H1 (cell line): Measurements from ENCODE around the gene AP3S1. TPM values are rescaled to one million over a fixed set of nuclear protein-coding genes. Genes with fewer than 3 reads are reported as not detected.
A peak's percentile ranks its signal among the peaks of the same experiment; 100 is the strongest.

ENCODE experiments used
- CTCF ChIA-PET: fragments of 300-600 bp; sonication (Branson Sonifier 250); formaldehyde crosslinking; loops from one replicate; lab custom pipeline; 2021; ENCODE audit not compliant: partially characterized antibody; lab: Charles Lee
- POLR2A ChIA-PET: fragments of 300-600 bp; sonication (Branson Sonifier 250); formaldehyde crosslinking; loops from one replicate; lab custom pipeline; 2021; ENCODE audit warnings: inconsistent platforms; ENCODE audit not compliant: partially characterized antibody; lab: Charles Lee
- DNase-seq, 2 experiments: peaks; one replicate each; pipeline versions ENCODE4 v3.0.0 to v3.0.0-alpha.2; 2010 to 2022; ENCODE audit warnings: low spot score in 2 of 2, low read depth in 1 of 2, mixed read lengths in 1 of 2
- FAIRE-seq: peaks from 2 replicates; lab custom pipeline; 2011; peaks lifted over from hg19 to GRCh38; lab: Jason Lieb, UNC
- H2AFZ ChIP-seq: 2 replicates; pipeline ENCODE4 v1.8.1; 2012; ENCODE audit warnings: low read length, inconsistent platforms
- H2AK5ac ChIP-seq: 2 replicates; pipeline ENCODE4 v1.6.1; 2013; ENCODE audit warnings: low read depth, low read length
- H2BK120ac ChIP-seq: replicated peaks from 2 replicates; pipeline ENCODE3; 2013; ENCODE audit warnings: low read depth, low read length, inconsistent platforms
- H2BK12ac ChIP-seq: 2 replicates; pipeline ENCODE4 v1.6.1; 2013; ENCODE audit warnings: low read depth, low read length
- H2BK15ac ChIP-seq: 2 replicates; pipeline ENCODE4 v1.6.1; 2013; ENCODE audit warnings: low read length
- H2BK20ac ChIP-seq: 2 replicates; pipeline ENCODE4 v1.6.1; 2013; ENCODE audit warnings: low read length
- H2BK5ac ChIP-seq: 2 replicates; pipeline ENCODE4 v1.6.1; 2013; ENCODE audit warnings: low read depth, low read length
- H3K14ac ChIP-seq: 2 replicates; pipeline ENCODE4 v1.6.1; 2013; ENCODE audit warnings: inconsistent platforms; ENCODE audit not compliant: insufficient read length
- H3K18ac ChIP-seq: 2 replicates; pipeline ENCODE4 v1.6.1; 2013; ENCODE audit warnings: low read length; ENCODE audit errors: extremely low read depth
- H3K23ac ChIP-seq: 2 replicates; pipeline ENCODE4 v1.6.1; 2013; ENCODE audit warnings: inconsistent platforms; ENCODE audit not compliant: insufficient read length
- H3K23me2 ChIP-seq: 2 replicates; pipeline ENCODE4 v1.6.1; 2013; ENCODE audit warnings: low read depth, low read length
- H3K27ac ChIP-seq: 2 replicates; pipeline ENCODE4 v1.6.1; 2011; ENCODE audit warnings: low read depth, low read length, inconsistent platforms
- H3K27me3 ChIP-seq, 4 experiments: replicated peaks in 1 of 4; 1 replicate in 1 of 4; 2 replicates in 3 of 4; pipeline versions ENCODE4 v1.6.1 to v1.8.1; 2011 to 2013; ENCODE audit warnings: low read length in 3 of 4, mild to moderate bottlenecking in 3 of 4, inconsistent platforms in 2 of 4, mixed read lengths in 2 of 4, moderate library complexity in 1 of 4; ENCODE audit not compliant: control insufficient read depth in 3 of 4, insufficient read depth in 3 of 4; ENCODE audit errors: extremely low read depth in 1 of 4
- H3K36me3 ChIP-seq, 4 experiments: 2 replicates each; pipeline versions ENCODE4 v1.6.1 to v1.8.1; 2011 to 2013; ENCODE audit warnings: mild to moderate bottlenecking in 4 of 4, low read length in 3 of 4, moderate library complexity in 2 of 4, control low read depth in 1 of 4, inconsistent platforms in 1 of 4; ENCODE audit not compliant: insufficient read depth in 4 of 4, control insufficient read depth in 2 of 4
- H3K4ac ChIP-seq: replicated peaks from 2 replicates; pipeline ENCODE3; 2013; ENCODE audit warnings: low read length, low read depth, mixed read lengths, inconsistent platforms; ENCODE audit not compliant: insufficient read length
- H3K4me1 ChIP-seq, 4 experiments: replicated peaks in 1 of 4; 1 replicate in 1 of 4; 2 replicates in 3 of 4; pipeline versions ENCODE4 v1.6.1 to v1.8.1; 2011 to 2013; ENCODE audit warnings: low read length in 3 of 4, inconsistent platforms in 2 of 4, mixed read lengths in 1 of 4; ENCODE audit not compliant: insufficient read depth in 4 of 4, control insufficient read depth in 3 of 4
- H3K4me2 ChIP-seq, 2 experiments: 2 replicates each; pipeline versions ENCODE4 v1.6.1 to v1.8.1; 2011 to 2013; ENCODE audit warnings: low read depth in 2 of 2, low read length in 2 of 2, control low read depth in 1 of 2, inconsistent platforms in 1 of 2, mild to moderate bottlenecking in 1 of 2; ENCODE audit not compliant: insufficient read depth in 1 of 2
- H3K4me3 ChIP-seq, 4 experiments: fragments of 200-600, 300-600 bp in 1 of 4; sonication (generic), shearing (Covaris generic), sonication (Bioruptor Twin) in 1 of 4; 2 replicates each; pipeline versions ENCODE4 v1.5.1 to v1.8.1; 2011 to 2016; ENCODE audit warnings: low read length in 4 of 4, low read depth in 3 of 4, control low read depth in 2 of 4, inconsistent platforms in 2 of 4, mild to moderate bottlenecking in 2 of 4, mixed read lengths in 1 of 4, moderate library complexity in 1 of 4; ENCODE audit not compliant: insufficient read depth in 2 of 4; ENCODE audit errors: extremely low read depth in 1 of 4
- H3K56ac ChIP-seq: replicated peaks from 2 replicates; pipeline ENCODE3; 2013; ENCODE audit warnings: low read depth, mild to moderate bottlenecking, mixed read lengths, low read length, inconsistent platforms; ENCODE audit not compliant: insufficient read length
- H3K79me1 ChIP-seq: 2 replicates; pipeline ENCODE4 v1.6.1; 2013; ENCODE audit warnings: low read depth, low read length, control low read depth
- H3K79me2 ChIP-seq, 2 experiments: 2 replicates each; pipeline versions ENCODE4 v1.6.1 to v1.8.1; 2012 to 2013; ENCODE audit warnings: low read length in 2 of 2, mild to moderate bottlenecking in 2 of 2, inconsistent platforms in 1 of 2; ENCODE audit not compliant: insufficient read depth in 2 of 2, control insufficient read depth in 1 of 2
- H3K9ac ChIP-seq, 4 experiments: replicated peaks in 1 of 4; 1 replicate in 1 of 4; 2 replicates in 3 of 4; pipeline versions ENCODE4 v1.6.1 to v1.8.1; 2011 to 2013; ENCODE audit warnings: low read depth in 3 of 4, low read length in 3 of 4, control low read depth in 2 of 4, mild to moderate bottlenecking in 2 of 4, moderate library complexity in 2 of 4, inconsistent platforms in 1 of 4; ENCODE audit errors: extremely low read depth in 1 of 4
- H3K9me3 ChIP-seq, 2 experiments: 2 replicates each; pipeline versions ENCODE4 v1.6.1 to v1.8.1; 2012 to 2013; ENCODE audit warnings: mild to moderate bottlenecking in 2 of 2, moderate library complexity in 2 of 2, control low read depth in 1 of 2, inconsistent platforms in 1 of 2, low read depth in 1 of 2, low read length in 1 of 2, mixed read lengths in 1 of 2; ENCODE audit not compliant: insufficient read depth in 2 of 2
- H4K20me1 ChIP-seq, 2 experiments: replicated peaks in 1 of 2; 2 replicates each; pipeline versions ENCODE3 to v1.8.1; 2011 to 2013; ENCODE audit warnings: inconsistent platforms in 2 of 2, low read length in 2 of 2, mild to moderate bottlenecking in 1 of 2; ENCODE audit not compliant: insufficient read depth in 2 of 2, control insufficient read depth in 1 of 2
- H4K5ac ChIP-seq: 2 replicates; pipeline ENCODE4 v1.6.1; 2013; ENCODE audit warnings: low read length, low read depth, mixed read lengths, inconsistent platforms; ENCODE audit not compliant: insufficient read length
- H4K8ac ChIP-seq: 2 replicates; pipeline ENCODE4 v1.8.0; 2013; ENCODE audit warnings: mild to moderate bottlenecking, moderate library complexity, low read length, inconsistent platforms; ENCODE audit not compliant: insufficient read depth; ENCODE audit errors: extremely low read depth
- H4K91ac ChIP-seq: replicated peaks from 2 replicates; pipeline ENCODE3; 2013; ENCODE audit warnings: low read length, mixed read lengths, inconsistent platforms; ENCODE audit not compliant: insufficient read length
- BACH1 ChIP-seq: IDR thresholded peaks from 2 replicates; pipeline ENCODE4 v1.6.1; 2012; ENCODE audit warnings: low read length, improper control_type of control experiment
- BRCA1 ChIP-seq: IDR thresholded peaks from 2 replicates; pipeline ENCODE4 v1.6.1; 2012; ENCODE audit warnings: low read depth, low read length, improper control_type of control experiment
- CTCF ChIP-seq, 3 experiments: IDR thresholded peaks; 1 replicate in 2 of 3; 2 replicates in 1 of 3; pipeline versions ENCODE4 v1.5.1 to v1.6.1; 2011; ENCODE audit warnings: low read length in 3 of 3, mild to moderate bottlenecking in 3 of 3, inconsistent platforms in 2 of 3, low read depth in 1 of 3, moderate library complexity in 1 of 3; ENCODE audit not compliant: insufficient read depth in 1 of 3; ENCODE audit errors: control extremely low read depth in 1 of 3
- EZH2 ChIP-seq: fragments of 200-600 bp; sonication (generic); IDR thresholded peaks from 2 replicates; pipeline ENCODE4 v1.7.1; 2012; ENCODE audit warnings: low read depth, mild to moderate bottlenecking, moderate library complexity, low read length, inconsistent platforms; ENCODE audit not compliant: severe bottlenecking
- JUN ChIP-seq: IDR thresholded peaks from 2 replicates; pipeline ENCODE4 v1.6.1; 2011; ENCODE audit warnings: low read depth, mild to moderate bottlenecking, improper control_type of control experiment, low read length
- KDM4A ChIP-seq: IDR thresholded peaks from one replicate; pipeline ENCODE4 v1.7.1; 2012; ENCODE audit warnings: low read depth, mild to moderate bottlenecking, moderate library complexity, low read length, inconsistent platforms; ENCODE audit not compliant: severe bottlenecking
- MAFK ChIP-seq: IDR thresholded peaks from 2 replicates; pipeline ENCODE4 v1.6.1; 2012; ENCODE audit warnings: low read depth, mild to moderate bottlenecking, improper control_type of control experiment, low read length
- RXRA ChIP-seq: IDR thresholded peaks from 2 replicates; pipeline ENCODE4 v1.6.1; 2011; ENCODE audit warnings: low read depth, mild to moderate bottlenecking, low read length, moderate library complexity; ENCODE audit not compliant: insufficient read depth
- SIN3A ChIP-seq, 2 experiments: IDR thresholded peaks in 1 of 2; conservative IDR thresholded peaks in 1 of 2; 2 replicates each; pipeline ENCODE4 v1.6.1; 2011 to 2012; ENCODE audit warnings: low read length in 2 of 2, improper control_type of control experiment in 1 of 2, low read depth in 1 of 2, mild to moderate bottlenecking in 1 of 2
- TBP ChIP-seq: IDR thresholded peaks from 2 replicates; pipeline ENCODE4 v1.6.1; 2011; ENCODE audit warnings: low read depth, low read length, improper control_type of control experiment
- WGBS, 2 experiments: shearing (Covaris generic) in 1 of 2; methylation state at CpG; one replicate each; pipeline versions ENCODE4 v1.1.6 to v1.1.7; 2013 to 2015; ENCODE audit warnings: low lambda C conversion rate in 2 of 2, mixed read lengths in 2 of 2, inconsistent platforms in 1 of 2, low coverage in 1 of 2, missing lambda C conversion rate in 1 of 2; ENCODE audit not compliant: insufficient replicate concordance in 2 of 2, insufficient coverage in 1 of 2, insufficient read length in 1 of 2; ENCODE audit errors: extremely low coverage in 1 of 2, missing lambda C conversion rate in 1 of 2; 5-methylcytosine and 5-hydroxymethylcytosine counted together
- polyA plus RNA-seq, 7 experiments: library from polyadenylated mRNA; depleted of rRNA in 3 of 7; stranded (reverse) in 5 of 7; unstranded in 2 of 7; fragments of >200 nt in 5 of 7; fragments of 200-250 nt in 2 of 7; gene quantifications; 1 replicate in 5 of 7; 2 replicates in 1 of 7; 4 replicates in 1 of 7; pipeline versions ENCODE4 v1.2.1 to v1.2.3, GENCODE V29; 2011 to 2013; ENCODE audit warnings: missing spikeins in 2 of 7, mixed read lengths in 2 of 7
- total RNA-seq: library from RNA; stranded (reverse); fragmentation: NEBNext Ultra II Directional; extraction: Animal tissue kit (Norgen Biotek cat#: 25700); gene quantifications from 2 replicates; pipeline ENCODE4 v1.2.1, GENCODE V29; 2021

The AP3S1 gene
- total and polyA plus RNA-seq, 2 of the 8 experiments (the other 6 are each of a cell fraction or from before 2014, with no cell fraction given) = 26.6 to 72.7 TPM

GRCh38 chr5:115812372-115812771 lies 29.4 kb upstream of the AP3S1 start:
- H3K4ac ChIP-seq = no peak overlapping the region
- 81% methylated on average over 1 of the region's 1 CpG; no CpG with 5 or more reads in 1 of the 2 experiments for WGBS, 2 experiments
- no peak overlapping the region for H3K4me2 ChIP-seq
- H3K9me3 ChIP-seq = no peaks in the 10 kb centered on the region
- no peaks in the 10 kb centered on the region; the same call in 1 of the 2 replicates for H3K79me1 ChIP-seq
- H3K56ac ChIP-seq = no peak overlapping the region
- H3K23ac ChIP-seq = no peak overlapping the region
- H3K36me3 ChIP-seq = peaks cover 0 to 15% (median 1%) of the 10 kb centered on the region in 4 experiments; a peak in 4 of 8 replicates
- H3K79me2 ChIP-seq = peaks cover 0 to 3% of the 10 kb centered on the region in 2 experiments; a peak in 1 of 4 replicates
- no peak for DNase-seq
- no peak overlapping the region for H2AFZ ChIP-seq
- no peak overlapping the region for H3K27ac ChIP-seq
- H2AK5ac ChIP-seq = no peak overlapping the region
- peaks cover 0 to 22% (median 12%) of the 10 kb centered on the region in 4 experiments; a peak in 6 of 7 replicates for H3K27me3 ChIP-seq
- peaks cover 0 to 3% (median 1%) of the 10 kb centered on the region in 4 experiments; a peak in 4 of 7 replicates for H3K4me1 ChIP-seq
- ChIA-PET POLR2A (no interaction called here), CTCF (interaction anchor here (0.7 kb wide), 1 partner anchor 12 kb away, joined by 3 read pairs; no protein-coding TSS in a partner anchor)
- H2BK12ac ChIP-seq = no peak overlapping the region
- no peak overlapping the region for H4K8ac ChIP-seq
- H3K9ac ChIP-seq = no peak overlapping the region
- peaks cover 0 to 3% of the 10 kb centered on the region in 2 experiments for H4K20me1 ChIP-seq
- H2BK5ac ChIP-seq = no peak overlapping the region
- peaks cover 11% of the 10 kb centered on the region for H3K23me2 ChIP-seq
- no peak overlapping the region for H4K91ac ChIP-seq
- H2BK120ac ChIP-seq = no peak overlapping the region
- no peak overlapping the region for H4K5ac ChIP-seq
- FAIRE-seq = peak; percentile 68
- no peak overlapping the region for H2BK15ac ChIP-seq
- H3K4me3 ChIP-seq = no peak overlapping the region
- H3K14ac ChIP-seq = no peak overlapping the region
- no peak overlapping the region for H3K18ac ChIP-seq
- no peak overlapping the region for H2BK20ac ChIP-seq
- TF ChIP-seq JUN (no peak), TBP (no peak), RXRA (no peak), BACH1 (no peak), KDM4A (no peak), CTCF (IDR thresholded peaks at IDR 0.05; ENCODE audit: control extremely low read depth in 1 of 3, insufficient read depth in 1 of 3, low read depth in 1 of 3, low read length in 3 of 3) (no peak), BRCA1 (no peak), MAFK (no peak), SIN3A (conservative IDR thresholded peaks at IDR 0.05 in 1 of 2, IDR thresholded peaks at IDR 0.05 in 1 of 2; ENCODE audit: low read depth in 1 of 2, low read length in 2 of 2) (no peak), EZH2 (no peak)
